Activated naive CD8-positive, alpha-beta T cell treated with anti-CD3 and anti-CD28 coated beads, Interleukin-2, amount 50 U/mL, for 24 hours (primary cell): ENCODE data around the gene RIC8B.

ENCODE experiments used
- ATAC-seq: fragments of 150-1000 bp; cut with Tn5 transposase; one replicate; pipeline ENCODE4 v1.10.0; 2021
- DNase-seq: peaks from one replicate; pipeline ENCODE4 v3.0.0; 2021
- H3K27ac Mint-ChIP-seq: one replicate; pipeline ENCODE4 v1.8.0; 2021; ENCODE audit warnings: mild to moderate bottlenecking, mixed read lengths
- H3K27me3 Mint-ChIP-seq: one replicate; pipeline ENCODE4 v1.8.0; 2021; ENCODE audit warnings: mixed read lengths
- H3K36me3 Mint-ChIP-seq: one replicate; pipeline ENCODE4 v1.8.0; 2021; ENCODE audit warnings: low read depth, mixed read lengths
- H3K4me1 Mint-ChIP-seq: one replicate; pipeline ENCODE4 v1.8.0; 2021; ENCODE audit warnings: mixed read lengths
- H3K4me3 Mint-ChIP-seq: one replicate; pipeline ENCODE4 v1.8.0; 2021; ENCODE audit warnings: mild to moderate bottlenecking, moderate library complexity, mixed read lengths
- H3K9me3 Mint-ChIP-seq: one replicate; pipeline ENCODE4 v1.8.0; 2021; ENCODE audit warnings: mixed read lengths

Gene RIC8B

GRCh38 chr12:106861984-106862916, 87.8 kb downstream of the RIC8B start:
- Mint-ChIP-seq H3K4me1 (no peaks in the 10 kb centered on the region), H3K9me3 (no peaks in the 10 kb centered on the region), H3K27me3 (no peaks in the 10 kb centered on the region), H3K36me3 (peaks cover 22% of the 10 kb centered on the region), H3K27ac (no peak overlapping the region), H3K4me3 (no peak overlapping the region)
- DNase-seq (no peak), ATAC-seq (no peak)

GRCh38 chr12:106863189-106863588, 88.7 kb downstream of the RIC8B start:
- H3K4me1 Mint-ChIP-seq, result no peaks in the 10 kb centered on the region
- H3K4me3 Mint-ChIP-seq, result no peak overlapping the region
- DNase-seq (no peak), ATAC-seq (no peak)
- H3K9me3 Mint-ChIP-seq, result no peaks in the 10 kb centered on the region
- no peak overlapping the region for H3K27ac Mint-ChIP-seq
- no peaks in the 10 kb centered on the region for H3K27me3 Mint-ChIP-seq
- peaks cover 20% of the 10 kb centered on the region for H3K36me3 Mint-ChIP-seq

- H3K4me1 Mint-ChIP-seq, result no peaks in the 10 kb centered on the region
- H3K9me3 Mint-ChIP-seq, result no peaks in the 10 kb centered on the region
- ATAC-seq (no peak), DNase-seq (no peak)
- H3K27ac Mint-ChIP-seq, result no peak overlapping the region
- no peak overlapping the region for H3K4me3 Mint-ChIP-seq
- H3K36me3 Mint-ChIP-seq, result peaks cover 14% of the 10 kb centered on the region
- H3K27me3 Mint-ChIP-seq, result no peaks in the 10 kb centered on the region
These were observed 91.2 kb downstream of the RIC8B start for GRCh38 chr12:106865683-106866082.

- Mint-ChIP-seq H3K4me1 (peaks cover 3% of the 10 kb centered on the region), H3K27ac (no peak overlapping the region), H3K9me3 (no peaks in the 10 kb centered on the region), H3K36me3 (peaks cover 12% of the 10 kb centered on the region), H3K4me3 (no peak overlapping the region), H3K27me3 (no peaks in the 10 kb centered on the region)
- DNase-seq (no peak), ATAC-seq (no peak)
These were observed 92.1 kb downstream of the RIC8B start for GRCh38 chr12:106866426-106867080.

GRCh38 chr12:106867651-106868050, 93.2 kb downstream of the RIC8B start:
- Mint-ChIP-seq H3K27me3 (no peaks in the 10 kb centered on the region), H3K4me1 (peaks cover 3% of the 10 kb centered on the region), H3K36me3 (peaks cover 21% of the 10 kb centered on the region), H3K27ac (no peak overlapping the region), H3K9me3 (no peaks in the 10 kb centered on the region), H3K4me3 (no peak overlapping the region)
- ATAC-seq (no peak), DNase-seq (no peak)

- Mint-ChIP-seq H3K36me3 (peaks cover 26% of the 10 kb centered on the region), H3K27ac (no peak overlapping the region), H3K27me3 (no peaks in the 10 kb centered on the region), H3K4me1 (peaks cover 3% of the 10 kb centered on the region), H3K9me3 (no peaks in the 10 kb centered on the region), H3K4me3 (no peak overlapping the region)
- no peak for ATAC-seq
- DNase-seq, result no peak
These were observed 94.7 kb downstream of the RIC8B start for GRCh38 chr12:106868982-106869700.

- ATAC-seq (no peak), DNase-seq (no peak)
- Mint-ChIP-seq H3K27me3 (no peaks in the 10 kb centered on the region), H3K9me3 (no peaks in the 10 kb centered on the region), H3K4me1 (peaks cover 3% of the 10 kb centered on the region), H3K4me3 (no peak overlapping the region), H3K36me3 (peaks cover 22% of the 10 kb centered on the region), H3K27ac (no peak overlapping the region)
These were observed 95.6 kb downstream of the RIC8B start for GRCh38 chr12:106870116-106870515.

- Mint-ChIP-seq H3K36me3 (peaks cover 19% of the 10 kb centered on the region), H3K4me3 (no peak overlapping the region)
- ATAC-seq, result peak; percentile 46
These were observed 97.0 kb downstream of the RIC8B start for GRCh38 chr12:106871477-106871876.

GRCh38 chr12:106873983-106874382, 99.5 kb downstream of the RIC8B start:
- no peaks in the 10 kb centered on the region for H3K27me3 Mint-ChIP-seq

More at GRCh38 chr12:106871477-106871876, 97.0 kb downstream of the RIC8B start:
- no peaks in the 10 kb centered on the region for H3K9me3 Mint-ChIP-seq
- H3K4me1 Mint-ChIP-seq, result peaks cover 3% of the 10 kb centered on the region
- no peak overlapping the region for H3K27ac Mint-ChIP-seq
- no peak for DNase-seq
- no peaks in the 10 kb centered on the region for H3K27me3 Mint-ChIP-seq

GRCh38 chr12:106878804-106879203, 104.3 kb downstream of the RIC8B start:
- H3K27me3 Mint-ChIP-seq, result no peaks in the 10 kb centered on the region
- no peak overlapping the region for H3K27ac Mint-ChIP-seq
- H3K4me3 Mint-ChIP-seq, result no peak overlapping the region

More at GRCh38 chr12:106873983-106874382, 99.5 kb downstream of the RIC8B start:
- no peak for ATAC-seq
- H3K4me3 Mint-ChIP-seq, result no peak overlapping the region
- H3K4me1 Mint-ChIP-seq, result peaks cover 3% of the 10 kb centered on the region
- peaks cover 17% of the 10 kb centered on the region for H3K36me3 Mint-ChIP-seq
- no peak for DNase-seq
- no peak overlapping the region for H3K27ac Mint-ChIP-seq
- H3K9me3 Mint-ChIP-seq, result no peaks in the 10 kb centered on the region

GRCh38 chr12:106879612-106880011, 105.1 kb downstream of the RIC8B start:
- no peak overlapping the region for H3K27ac Mint-ChIP-seq
- H3K9me3 Mint-ChIP-seq, result no peaks in the 10 kb centered on the region
- H3K4me3 Mint-ChIP-seq, result no peak overlapping the region
- DNase-seq (no peak), ATAC-seq (no peak)
- H3K36me3 Mint-ChIP-seq, result peaks cover 8% of the 10 kb centered on the region
- no peaks in the 10 kb centered on the region for H3K27me3 Mint-ChIP-seq
- H3K4me1 Mint-ChIP-seq, result no peaks in the 10 kb centered on the region

More at GRCh38 chr12:106878804-106879203, 104.3 kb downstream of the RIC8B start:
- DNase-seq, result no peak
- Mint-ChIP-seq H3K9me3 (no peaks in the 10 kb centered on the region), H3K4me1 (no peaks in the 10 kb centered on the region), H3K36me3 (peaks cover 3% of the 10 kb centered on the region)
- no peak for ATAC-seq

GRCh38 chr12:106883426-106883825, 108.9 kb downstream of the RIC8B start:
- DNase-seq (no peak), ATAC-seq (no peak)
- no peak overlapping the region for H3K4me3 Mint-ChIP-seq
- no peaks in the 10 kb centered on the region for H3K9me3 Mint-ChIP-seq
- peaks cover 8% of the 10 kb centered on the region for H3K36me3 Mint-ChIP-seq
- H3K27ac Mint-ChIP-seq, result no peak overlapping the region
- no peaks in the 10 kb centered on the region for H3K27me3 Mint-ChIP-seq
- no peaks in the 10 kb centered on the region for H3K4me1 Mint-ChIP-seq

- H3K4me1 Mint-ChIP-seq, result no peaks in the 10 kb centered on the region
- peaks cover 8% of the 10 kb centered on the region for H3K36me3 Mint-ChIP-seq
- no peak for ATAC-seq
- no peak overlapping the region for H3K4me3 Mint-ChIP-seq
- peaks cover 1% of the 10 kb centered on the region for H3K27me3 Mint-ChIP-seq
- no peak for DNase-seq
- no peak overlapping the region for H3K27ac Mint-ChIP-seq
- no peaks in the 10 kb centered on the region for H3K9me3 Mint-ChIP-seq
These were observed 110.5 kb downstream of the RIC8B start for GRCh38 chr12:106885026-106885425.

GRCh38 chr12:106885541-106886249, 111.2 kb downstream of the RIC8B start:
- no peak for ATAC-seq
- Mint-ChIP-seq H3K4me3 (no peak overlapping the region), H3K27me3 (peaks cover 1% of the 10 kb centered on the region), H3K4me1 (no peaks in the 10 kb centered on the region), H3K9me3 (no peaks in the 10 kb centered on the region), H3K36me3 (peaks cover 8% of the 10 kb centered on the region), H3K27ac (no peak overlapping the region)
- no peak for DNase-seq
